NK-92 (cell line): Measurements from ENCODE around the gene GALNT10.

Source experiments
- DNase-seq: peaks from one replicate; lab custom pipeline; 2025; ENCODE audit not compliant: unreplicated experiment; lab: John Stamatoyannopoulos, UW

Gene GALNT10

DNA sequence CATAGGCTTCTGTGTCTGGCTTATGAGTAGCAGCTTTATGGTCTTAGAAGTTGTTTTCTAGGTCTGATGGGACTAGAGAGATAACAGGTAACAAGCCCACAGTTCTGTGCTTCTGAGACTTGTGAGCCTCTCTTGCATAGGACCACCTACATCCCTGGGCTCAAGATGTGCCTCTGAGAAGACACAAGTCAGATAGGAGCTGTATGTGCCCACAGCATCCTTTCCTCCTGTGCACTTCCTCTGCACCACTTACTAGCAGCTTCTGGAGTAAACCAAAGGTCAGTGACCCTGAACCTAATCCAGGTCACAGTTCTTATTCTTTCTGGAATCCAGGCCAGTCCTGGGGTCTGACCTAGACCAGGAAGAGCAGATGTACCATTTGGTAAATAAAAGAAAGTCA is 40.0 kb downstream of the GALNT10 start:
- no peak for DNase-seq

DNA sequence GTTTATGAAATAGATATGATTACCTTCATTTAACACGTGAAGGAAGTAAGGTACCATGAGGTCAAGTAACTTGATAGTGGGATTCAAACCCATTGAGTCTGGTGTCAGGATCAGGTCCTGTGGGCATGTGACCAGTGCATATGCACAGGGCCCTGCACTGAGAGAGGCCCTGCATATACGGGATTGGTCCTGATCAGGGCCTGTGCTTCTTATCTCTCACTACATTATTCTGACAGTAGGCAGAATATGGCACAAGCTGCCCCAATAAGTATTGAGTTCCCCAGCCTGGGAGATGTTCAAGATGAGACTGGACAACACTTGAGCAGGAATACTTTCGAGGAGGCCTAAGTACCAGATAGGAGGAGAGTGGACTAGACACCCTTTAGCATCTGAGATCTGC is 44.0 kb downstream of the GALNT10 start:
- no peak for DNase-seq

DNA sequence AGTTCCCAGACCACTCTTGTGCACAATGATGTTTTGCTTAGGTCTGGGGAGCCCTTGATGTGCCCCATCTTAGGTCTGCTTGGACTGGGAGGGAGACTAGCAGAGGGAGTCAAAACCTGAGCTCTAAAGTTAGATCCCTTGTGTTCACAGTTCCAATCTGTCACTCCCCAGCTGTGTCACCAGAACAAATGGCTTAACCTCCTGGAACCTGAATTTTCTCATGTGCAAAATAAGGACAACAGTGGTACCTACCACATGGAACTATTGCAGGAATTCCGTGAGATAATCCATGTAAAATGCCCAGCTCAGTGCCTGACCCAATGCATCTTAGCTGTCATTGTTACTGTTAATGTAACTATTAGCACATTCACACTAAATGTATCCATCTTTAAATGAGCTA is 45.5 kb downstream of the GALNT10 start:
- no peak for DNase-seq

DNA sequence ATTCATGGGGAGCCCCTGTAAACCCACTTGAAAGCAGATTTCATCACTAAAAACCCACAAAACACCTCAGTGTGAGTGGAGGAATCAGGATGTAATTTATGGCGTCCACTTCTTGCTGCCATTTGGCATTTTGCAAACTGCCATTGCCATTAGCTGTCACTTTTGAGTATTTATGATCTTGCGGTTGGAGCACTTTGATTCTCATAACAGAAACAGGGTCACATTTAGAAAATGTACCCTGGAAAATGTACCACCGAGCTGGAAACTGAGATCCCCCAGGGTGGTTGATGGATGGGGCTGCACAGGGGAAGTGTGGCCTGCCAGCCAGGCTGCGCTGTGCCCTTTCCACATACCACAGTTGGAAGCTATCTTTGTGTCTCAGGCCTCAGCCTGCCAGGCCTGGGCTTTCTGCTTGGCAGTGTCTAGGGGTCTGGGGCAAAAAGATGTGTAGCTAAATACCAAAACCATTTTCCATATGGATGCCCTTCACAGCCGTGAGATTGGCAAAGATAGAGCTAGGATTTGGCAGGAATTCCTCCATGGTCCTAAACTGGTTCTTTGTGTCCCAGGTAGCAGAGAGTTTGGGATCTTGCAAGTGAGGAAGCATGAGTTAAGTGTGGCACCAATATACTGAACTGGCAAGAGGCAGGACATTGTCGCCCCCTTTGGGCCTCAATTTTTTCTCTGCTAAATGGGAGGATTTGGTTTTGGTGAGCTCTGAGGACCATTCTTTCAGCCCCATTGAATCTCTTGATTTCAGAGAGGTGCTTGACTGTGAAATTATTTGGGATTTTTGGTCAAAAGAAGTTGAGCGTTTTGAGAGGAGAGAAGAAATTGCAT is 46.2 kb downstream of the GALNT10 start:
- DNase-seq, result no peak

DNA sequence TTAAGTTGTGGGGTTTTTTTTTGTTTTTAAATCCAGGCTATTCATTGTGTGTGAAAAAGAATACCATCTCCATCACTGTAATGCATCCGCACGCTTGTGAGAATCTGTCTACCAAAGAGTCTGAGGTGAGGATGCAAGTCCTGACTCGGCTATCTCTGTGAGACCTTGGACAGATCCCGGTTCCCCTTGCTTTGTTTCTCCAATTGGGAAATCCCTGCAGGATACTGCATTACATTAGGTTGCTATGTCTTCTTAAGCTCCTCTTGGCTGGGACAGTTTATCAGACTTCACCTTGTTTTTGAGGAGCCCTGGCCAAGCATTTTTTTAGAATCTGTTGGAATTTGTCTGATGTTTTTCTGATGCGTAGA is 46.8 kb downstream of the GALNT10 start:
- no peak for DNase-seq

DNA sequence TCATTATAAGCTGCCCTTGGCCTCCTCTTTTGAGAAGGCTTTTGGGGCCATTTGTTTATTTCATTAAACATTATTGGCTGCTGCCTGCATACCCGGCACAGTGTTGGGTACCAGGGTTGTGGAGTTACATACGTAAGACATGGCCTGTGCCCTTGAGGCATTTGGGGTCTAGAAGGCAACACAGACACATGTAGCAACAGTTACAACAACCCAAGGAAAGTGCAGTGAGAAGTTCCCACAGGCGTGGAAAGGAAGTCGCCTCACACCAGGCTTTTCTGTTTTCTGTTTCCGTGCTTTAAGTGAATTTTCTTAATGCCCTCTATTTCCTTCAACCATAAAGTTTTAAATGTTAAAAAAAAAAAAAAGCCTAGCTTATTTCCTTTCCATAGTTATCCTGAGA is 47.4 kb downstream of the GALNT10 start:
- DNase-seq, result no peak

DNA sequence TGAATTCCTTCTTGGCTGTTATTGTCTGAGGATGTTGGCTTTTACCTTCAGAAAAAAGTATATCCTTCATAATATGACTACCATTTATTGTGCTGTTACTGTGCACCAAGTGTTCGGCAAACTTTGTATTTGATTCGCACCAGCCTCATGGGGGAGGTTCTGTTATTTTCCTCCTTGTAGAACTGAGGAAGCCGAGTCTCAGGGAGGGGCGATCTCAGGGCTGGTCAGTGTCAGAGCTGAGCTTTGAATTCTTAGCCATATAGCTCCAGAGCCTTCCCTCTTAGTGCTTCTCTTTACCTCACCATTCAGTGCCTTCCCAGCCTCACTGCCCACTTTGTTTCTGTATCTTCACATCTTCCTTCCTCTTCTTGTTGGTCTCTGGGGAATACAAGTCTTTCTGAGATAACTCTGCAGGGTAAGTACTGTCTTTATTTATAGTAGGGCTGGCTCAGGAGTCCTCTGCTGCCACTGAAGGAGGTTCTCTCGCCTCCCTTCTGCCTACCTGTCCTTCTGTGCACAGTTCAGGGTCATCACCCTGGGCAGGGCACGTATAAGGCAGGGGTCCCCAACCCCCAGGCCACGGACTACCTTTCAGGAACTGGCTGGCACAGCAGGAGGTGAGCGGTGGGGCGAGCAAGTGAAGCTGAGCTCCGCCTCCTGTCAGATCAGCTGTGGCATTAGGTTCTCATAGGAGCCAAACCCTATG is 48.4 kb downstream of the GALNT10 start:
- DNase-seq, result no peak

DNA sequence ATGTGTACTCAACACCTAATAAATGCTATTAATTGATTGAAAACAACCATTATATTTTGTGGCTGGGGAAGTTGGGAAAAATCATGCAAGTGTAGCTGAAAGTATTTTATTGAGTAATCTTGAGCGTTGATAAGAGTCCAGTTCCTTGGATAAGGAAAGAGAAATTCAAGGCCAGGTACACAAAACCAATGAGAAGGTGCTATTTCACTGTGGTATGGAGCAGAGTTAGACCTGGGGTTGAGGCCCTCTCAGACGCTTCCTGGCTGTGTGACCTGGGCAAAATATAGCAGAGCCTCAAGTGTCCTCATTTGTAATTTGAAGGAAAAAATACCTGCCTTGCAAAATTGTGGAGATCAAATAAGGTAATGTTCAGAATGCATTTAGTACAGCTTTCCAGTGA is 50.1 kb downstream of the GALNT10 start:
- DNase-seq, result no peak

DNA sequence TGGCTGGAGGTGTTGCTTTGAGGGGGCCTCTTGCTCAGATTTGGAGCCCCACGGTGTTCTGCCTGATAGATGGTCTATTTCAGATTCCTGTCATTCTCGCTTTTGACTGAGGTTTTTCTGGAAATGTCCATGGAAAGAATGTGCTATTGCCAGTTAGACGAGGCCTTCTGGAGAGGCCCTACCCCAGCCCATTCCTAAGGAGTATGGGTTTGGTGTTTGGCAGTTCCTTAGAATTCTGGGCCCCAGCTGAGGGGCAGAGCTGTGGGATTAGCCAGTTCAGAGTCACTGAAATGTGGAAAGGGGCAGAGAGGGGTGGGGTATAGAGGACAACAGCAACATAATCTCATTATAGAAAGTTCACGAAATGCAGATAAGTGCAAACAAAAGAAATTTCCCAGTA is 50.5 kb downstream of the GALNT10 start:
- DNase-seq, result no peak

DNA sequence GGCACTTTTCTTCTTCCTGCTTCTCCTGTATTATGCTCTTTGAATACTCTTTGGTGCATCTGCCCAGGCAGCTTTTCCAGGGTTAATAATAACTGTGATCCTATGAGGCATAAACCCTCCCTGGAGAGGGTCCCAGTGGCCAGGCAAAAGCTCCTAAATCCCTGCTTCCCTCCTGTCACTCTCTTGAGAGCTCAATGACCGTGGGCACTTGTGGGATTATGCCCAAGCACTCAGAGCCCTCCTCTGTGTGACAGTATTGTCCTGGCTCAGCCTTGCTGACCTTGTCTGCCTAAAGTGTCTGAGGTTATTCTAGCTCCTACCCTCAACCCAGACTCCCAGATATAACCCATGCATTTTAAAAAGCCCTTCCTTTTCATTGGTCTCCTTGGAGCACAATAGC is 51.9 kb downstream of the GALNT10 start:
- DNase-seq, result no peak

DNA sequence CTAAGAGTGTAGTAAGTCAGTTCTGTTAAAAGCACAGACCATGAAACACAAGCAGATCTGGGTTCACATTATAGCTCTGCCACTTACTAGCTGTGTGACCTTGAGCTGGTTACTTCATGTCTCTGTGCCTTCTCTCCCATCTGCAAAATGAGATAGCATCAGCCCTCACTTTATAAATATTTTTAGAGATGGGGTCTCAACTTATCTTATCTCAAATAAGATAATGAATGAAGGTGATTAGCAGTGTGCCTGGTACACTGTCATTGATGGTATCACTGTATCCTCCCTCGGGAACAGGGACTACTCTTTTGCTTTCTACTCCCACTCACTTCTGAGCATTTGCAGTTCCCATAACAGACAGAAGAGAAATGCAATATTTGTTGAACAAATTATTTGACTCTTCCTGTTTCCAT is 52.4 kb downstream of the GALNT10 start:
- DNase-seq, result no peak

DNA sequence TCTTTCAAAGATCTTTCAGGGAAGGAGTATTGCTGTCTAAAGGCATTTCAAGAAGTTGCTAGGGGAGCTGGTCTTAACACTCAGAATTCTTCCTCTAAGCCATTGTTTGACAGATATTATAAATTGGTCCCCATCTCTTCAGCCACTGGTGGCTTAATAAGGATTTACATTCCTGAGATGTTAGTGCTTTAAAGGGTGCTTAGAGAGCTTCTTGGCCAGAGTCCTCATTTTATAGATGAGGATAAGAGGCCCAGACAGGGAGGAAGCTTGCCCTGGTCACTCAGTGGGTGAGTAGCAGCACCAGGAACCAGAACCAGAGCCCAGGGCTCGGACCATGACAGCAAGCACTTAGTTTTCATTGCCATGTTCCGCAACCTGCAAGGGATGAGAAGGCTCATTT is 53.2 kb downstream of the GALNT10 start:
- no peak for DNase-seq

DNA sequence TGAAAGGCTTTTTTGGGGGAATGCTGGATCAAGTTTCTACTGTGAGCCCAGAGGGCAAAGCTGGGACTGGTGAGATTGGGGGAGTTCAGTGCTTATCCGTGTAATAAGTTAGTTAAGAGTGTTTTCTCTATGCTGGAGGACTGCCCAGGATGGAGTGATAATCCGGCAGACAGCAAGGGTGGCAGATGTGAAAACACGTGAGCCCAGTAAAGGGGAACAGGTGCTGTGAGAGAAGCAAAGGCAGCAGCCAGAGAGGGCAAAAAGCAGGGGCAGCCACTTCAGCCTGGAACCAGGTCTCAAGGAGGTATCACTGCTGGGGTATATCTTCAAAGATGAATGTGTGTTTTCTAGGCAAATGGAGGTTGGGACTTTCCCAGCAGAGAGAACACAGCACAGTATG is 53.9 kb downstream of the GALNT10 start:
- DNase-seq, result no peak

DNA sequence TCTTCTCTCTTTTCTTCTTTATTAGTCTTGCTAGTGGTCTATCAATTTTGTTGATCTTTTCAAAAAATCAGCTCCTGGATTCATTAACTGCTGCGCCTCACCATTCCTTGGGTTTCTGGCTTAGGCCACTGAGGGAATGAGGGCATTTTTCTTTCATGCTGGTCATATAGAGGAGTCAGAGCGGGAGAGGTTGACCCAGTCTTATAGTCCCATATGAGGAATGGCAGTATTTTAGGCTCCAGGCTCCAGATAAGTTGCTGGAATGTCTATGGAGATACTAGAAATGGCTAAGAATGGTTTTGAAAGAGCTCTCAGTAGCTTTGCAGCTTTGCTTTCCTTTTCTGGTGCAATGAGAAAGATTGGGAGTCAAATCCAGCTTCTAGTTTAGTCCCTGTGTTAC is 58.2 kb downstream of the GALNT10 start:
- no peak for DNase-seq

DNA sequence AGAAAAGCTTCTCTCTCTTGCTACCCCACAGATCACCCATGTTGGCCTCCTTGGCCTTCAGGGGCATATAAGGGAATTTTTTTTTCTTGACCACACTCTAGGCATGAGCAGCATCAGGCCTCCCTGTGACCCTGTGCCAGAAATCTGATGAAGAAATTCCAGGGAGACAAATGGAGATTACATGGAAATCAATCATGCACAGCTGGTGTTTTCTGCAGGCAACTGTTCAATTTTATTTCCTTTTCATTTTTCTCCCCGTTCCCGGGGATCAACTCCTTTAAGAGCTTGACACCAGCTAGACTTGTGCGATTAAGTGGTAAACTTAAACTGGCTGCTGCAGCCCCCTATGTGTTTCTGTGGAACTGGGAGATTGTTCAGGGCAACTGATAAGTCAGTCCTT is 59.3 kb downstream of the GALNT10 start:
- no peak for DNase-seq

DNA sequence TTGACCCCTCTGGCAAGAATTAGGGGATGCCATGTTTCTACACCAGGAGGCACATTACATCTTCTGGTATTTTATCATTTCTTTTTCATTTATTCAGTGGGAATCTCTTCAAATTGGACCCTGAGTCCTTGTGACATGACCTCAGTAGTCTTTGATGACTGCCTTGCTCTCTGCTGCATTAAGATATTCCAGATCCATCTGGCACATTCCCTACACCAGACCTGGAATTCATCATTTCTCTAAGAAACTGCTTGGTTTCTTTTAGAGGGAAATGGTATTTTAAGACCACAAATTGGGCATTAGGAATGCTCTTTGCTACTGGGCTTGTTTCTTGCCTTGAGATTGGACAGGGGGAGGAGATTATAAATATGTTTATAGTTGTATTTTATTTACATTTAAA is 61.0 kb downstream of the GALNT10 start:
- no peak for DNase-seq

DNA sequence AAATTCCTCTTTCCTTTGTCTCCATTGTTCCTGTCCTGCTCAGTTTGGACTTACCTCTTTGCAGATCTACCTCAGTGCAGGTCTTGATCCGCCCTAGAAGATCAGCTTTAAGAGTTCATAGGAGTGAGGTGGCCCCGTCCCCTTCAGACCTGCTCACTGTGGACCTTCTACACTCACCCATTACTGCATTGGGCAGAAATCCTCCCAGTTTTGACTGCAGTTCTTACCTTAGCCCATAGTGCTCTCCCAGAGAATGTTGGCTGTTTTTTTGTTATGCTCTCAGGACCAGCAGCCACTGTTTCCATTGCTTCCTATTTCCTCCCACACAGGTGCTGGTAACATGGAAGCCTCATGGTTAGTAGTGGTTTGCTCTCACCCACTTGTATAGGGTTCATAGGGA is 63.3 kb downstream of the GALNT10 start:
- no peak for DNase-seq

DNA sequence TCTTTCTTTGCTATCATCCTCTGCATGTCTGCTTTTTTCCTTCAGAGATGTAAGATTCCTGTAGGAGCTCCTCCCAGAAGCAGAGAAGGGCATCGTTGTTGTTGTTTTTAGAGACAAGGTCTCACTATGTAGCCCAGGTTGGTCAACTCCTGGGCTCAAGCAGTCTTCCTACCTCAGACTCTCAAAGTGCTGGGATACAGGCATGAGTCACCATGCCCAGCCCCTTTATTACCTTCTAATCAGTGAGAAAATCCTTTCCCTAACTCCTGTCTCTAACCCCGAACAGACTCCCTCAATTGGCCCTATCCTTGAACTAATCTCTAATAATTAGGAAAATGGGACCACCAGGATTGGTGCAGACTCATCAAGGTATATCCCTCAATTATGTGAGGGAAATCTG is 64.4 kb downstream of the GALNT10 start:
- DNase-seq, result no peak

DNA sequence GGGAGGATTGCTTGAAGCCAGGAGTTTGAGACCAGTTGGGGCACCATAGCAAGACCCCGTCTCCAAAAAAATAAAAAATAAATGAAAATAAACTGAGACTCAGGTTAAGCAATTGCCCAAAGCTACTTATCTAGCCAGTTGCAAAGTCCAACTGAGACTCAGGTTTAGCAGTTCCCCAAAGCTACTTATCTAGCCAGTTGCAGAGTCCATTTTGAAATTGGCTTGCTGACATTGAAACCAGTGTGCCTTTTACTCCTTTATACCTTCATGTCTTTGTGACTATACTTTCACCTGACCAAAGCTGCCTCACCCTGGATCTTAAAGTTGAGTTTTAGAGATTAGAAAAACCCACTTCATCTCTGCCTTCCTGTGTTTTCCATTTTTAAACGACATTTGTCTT is 66.5 kb downstream of the GALNT10 start:
- no peak for DNase-seq

DNA sequence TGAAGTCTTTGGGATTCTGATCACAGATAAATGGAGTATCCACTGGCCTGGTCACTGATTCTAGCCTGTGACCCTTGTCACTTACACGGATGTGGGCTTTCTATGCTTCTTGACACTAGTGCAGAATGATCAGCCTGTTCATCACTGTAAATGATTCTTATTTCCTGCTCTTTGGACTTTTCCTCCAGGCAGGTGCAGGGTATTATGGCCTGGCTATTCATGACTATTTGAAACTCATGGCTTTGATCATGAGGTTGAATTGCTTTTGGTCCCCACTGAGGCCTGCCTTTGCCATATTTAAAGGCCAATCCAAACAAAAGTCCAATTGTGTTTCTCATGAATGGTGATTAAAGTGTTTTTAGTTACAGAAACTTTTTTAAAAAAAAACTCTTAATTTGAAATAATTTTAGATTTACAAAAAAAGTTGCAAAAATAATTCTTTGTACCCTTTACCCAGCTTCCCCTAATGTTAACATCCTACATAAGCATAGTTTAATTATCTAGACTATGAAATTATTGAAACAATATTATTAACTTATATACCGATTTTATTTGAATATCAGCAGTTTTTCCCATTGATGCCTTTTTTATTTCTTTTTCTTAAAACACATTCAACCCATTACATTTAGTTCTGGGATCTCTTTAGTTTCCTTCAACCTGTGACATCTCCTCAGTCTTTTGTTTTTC is 68.1 kb downstream of the GALNT10 start:
- no peak for DNase-seq

DNA sequence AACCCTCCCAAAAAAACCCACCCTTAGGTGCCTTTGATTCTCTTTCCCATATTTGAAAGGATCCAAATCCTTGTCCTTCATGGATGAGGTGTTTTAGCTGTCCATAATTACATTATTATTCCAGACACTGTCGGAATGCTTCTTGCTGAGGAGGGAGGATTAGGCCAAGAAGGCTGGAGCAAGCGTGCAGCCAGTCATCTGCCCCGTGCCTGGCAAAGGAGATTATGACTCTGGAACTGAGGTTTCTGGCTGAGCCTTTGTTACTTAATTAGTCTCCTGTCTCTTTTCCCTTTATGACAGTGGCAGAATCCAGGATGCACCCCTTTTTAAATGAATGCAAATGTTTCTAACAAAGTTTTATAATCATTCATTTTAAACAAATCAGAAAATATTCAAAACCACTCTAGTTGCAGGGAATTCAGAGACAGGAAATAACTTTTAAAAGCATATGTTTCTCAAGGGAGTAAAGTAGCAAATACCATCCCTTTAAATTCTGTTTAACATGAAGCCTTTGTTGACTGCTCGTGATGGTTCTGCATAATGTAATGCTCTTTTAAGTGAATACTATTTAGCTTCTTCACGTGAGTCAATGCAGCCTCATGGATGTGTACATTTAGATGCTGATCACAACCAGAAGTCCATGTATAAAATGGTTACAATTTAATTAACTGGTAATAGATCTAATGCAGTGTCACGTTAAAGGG is 69.8 kb downstream of the GALNT10 start:
- no peak for DNase-seq

DNA sequence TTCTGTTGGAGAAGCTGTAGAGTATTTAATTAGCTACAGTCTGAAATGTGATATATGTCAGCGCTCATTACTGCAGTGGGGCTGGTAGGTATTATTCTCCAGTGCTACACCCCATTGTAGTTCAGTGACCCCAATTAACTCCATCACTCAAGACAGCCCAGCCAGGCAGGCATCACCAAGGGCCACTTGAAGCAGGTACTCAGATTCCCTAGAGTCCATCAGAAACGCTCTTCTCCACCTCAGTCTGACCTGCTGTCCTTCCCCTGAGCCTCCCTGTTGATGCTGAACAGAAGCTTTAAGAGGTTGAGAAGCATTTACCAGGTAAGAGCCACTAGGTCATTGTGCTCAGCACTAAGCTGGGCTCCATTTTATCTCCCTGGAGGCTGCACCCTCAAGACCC is 71.8 kb downstream of the GALNT10 start:
- DNase-seq, result no peak
